Upper lobe of left lung (tissue), 6 donors: ENCODE measurements around the gene CHD5. TPM values are rescaled to one million over a fixed set of nuclear protein-coding genes. Genes with fewer than 3 reads are reported as not detected.
"Not testable (repeated sequence)": the region's sequence is repeated elsewhere in the genome, so short reads cannot be mapped to it uniquely, and the experiment has no call there.

Source experiments
- ATAC-seq, 2 donors: fragments of 200-7000 bp; cut with Tn5 transposase; one replicate each; pipeline ENCODE4 v1.9.1; 2022; ENCODE audit warnings: mild to moderate bottlenecking in 2 of 2, moderate library complexity in 2 of 2; ENCODE audit not compliant: low FRiP score in 2 of 2
- DNase-seq, 2 donors: peaks; one replicate each; pipeline ENCODE4 v3.0.0-alpha.2; 2019 to 2020
- H3K27ac ChIP-seq, 4 donors: fragments of 200-600 bp; sonication (generic); one replicate each; pipeline ENCODE4 v1.5.1; 2016 to 2019
- H3K27me3 ChIP-seq, 4 donors: fragments of 200-600 bp; sonication (generic); one replicate each; pipeline ENCODE4 v1.5.1; 2017 to 2019
- H3K36me3 ChIP-seq, 4 donors: fragments of 200-600 bp; sonication (generic); one replicate each; pipeline ENCODE4 v1.5.1; 2016 to 2019
- H3K4me1 ChIP-seq, 4 donors: fragments of 200-600 bp; sonication (generic); one replicate each; pipeline ENCODE4 v1.5.1; 2018 to 2019
- H3K4me3 ChIP-seq, 4 donors: fragments of 200-600 bp; sonication (generic); one replicate each; pipeline ENCODE4 v1.5.1; 2017 to 2019; ENCODE audit warnings: mild to moderate bottlenecking in 2 of 4, moderate library complexity in 1 of 4
- H3K9me3 ChIP-seq, 4 donors: fragments of 200-600 bp; sonication (generic); one replicate each; pipeline ENCODE4 v1.5.1; 2018 to 2019
- EP300 ChIP-seq, 4 donors: sonication (generic); formaldehyde crosslinking; IDR thresholded peaks; one replicate each; pipeline ENCODE4 v1.5.1; 2017; ENCODE audit warnings: antibody characterized with exemption in 4 of 4, control low read depth in 2 of 4
- POLR2A ChIP-seq, 4 donors: fragments of 450-650 bp; IDR thresholded peaks; one replicate each; pipeline ENCODE4 v1.5.1; 2016 to 2017; ENCODE audit warnings: antibody characterized with exemption in 4 of 4, mild to moderate bottlenecking in 2 of 4
- POLR2AphosphoS5 ChIP-seq, 2 donors: sonication (generic); formaldehyde crosslinking; IDR thresholded peaks; one replicate each; pipeline ENCODE4 v1.5.1; 2017; ENCODE audit warnings: antibody characterized with exemption in 2 of 2
- WGBS, 2 donors: methylation state at CpG; one replicate each; pipeline ENCODE4 v1.1.5; 2017 to 2018; 5-methylcytosine and 5-hydroxymethylcytosine counted together
- total RNA-seq, 6 donors: library from RNA; depleted of rRNA in 4 of 6; stranded (reverse); fragments of >200 nt in 4 of 6; gene quantifications; one replicate each; pipeline versions ENCODE4 v1.1.0 to v1.2.1, GENCODE V29; 2016 to 2021
- TF ChIP-seq, protein P1 (sequence below), 6 experiments: fragments of 450-650 bp in 4 of 6; fragments of 200-600 bp in 2 of 6; sonication (generic) in 2 of 6; IDR thresholded peaks; one replicate each; pipeline ENCODE4 v1.5.1; 2016 to 2019; ENCODE audit warnings: antibody characterized with exemption in 6 of 6
- donor health status: DM: no; HTN: no; CAD: no; lungs with moderate emphysema.
- donor health status: DM: no; HTN: yes; CAD: no; lungs with severe emphysema.

The CHD5 gene
- total RNA-seq, 6 donors from 2014 or later = 0.14 to 1.3 (median 0.25) TPM

DNA sequence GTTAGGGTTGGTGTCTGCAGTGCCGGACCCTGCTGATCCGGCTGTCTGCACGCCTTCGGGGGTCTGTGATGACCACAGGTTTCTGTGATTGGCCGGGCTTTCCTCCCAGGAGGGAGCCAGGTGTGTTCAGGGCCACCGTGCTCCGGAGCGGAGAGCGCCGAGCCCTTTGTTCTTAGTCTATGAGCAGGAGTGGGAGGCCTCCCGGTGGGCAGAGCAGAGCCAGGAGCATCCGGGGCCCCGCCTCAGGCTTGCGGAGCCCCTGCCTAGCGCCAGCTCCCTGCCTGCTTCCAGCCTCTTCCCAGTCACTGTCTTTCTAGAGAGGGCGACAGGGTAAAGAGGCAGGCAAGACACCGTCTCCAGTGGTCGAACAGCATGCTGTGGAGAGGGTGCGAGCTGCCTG is 102.6 kb downstream of the CHD5 start:
- Histone ChIP-seq H3K9me3 (no peaks in the 10 kb centered on the region), H3K27me3 (no peaks in the 10 kb centered on the region), H3K4me1 (no peaks in the 10 kb centered on the region), H3K27ac (no peak overlapping the region), H3K4me3 (no peak overlapping the region), H3K36me3 (peaks cover 0 to 15% (median 4%) of the 10 kb centered on the region in 4 donors)
- no peak for TF ChIP-seq POLR2AphosphoS5 (IDR thresholded peaks at IDR 0.05)
- TF ChIP-seq EP300 (IDR thresholded peaks at IDR 0.05) = no peak
- TF ChIP-seq, protein P1, sequence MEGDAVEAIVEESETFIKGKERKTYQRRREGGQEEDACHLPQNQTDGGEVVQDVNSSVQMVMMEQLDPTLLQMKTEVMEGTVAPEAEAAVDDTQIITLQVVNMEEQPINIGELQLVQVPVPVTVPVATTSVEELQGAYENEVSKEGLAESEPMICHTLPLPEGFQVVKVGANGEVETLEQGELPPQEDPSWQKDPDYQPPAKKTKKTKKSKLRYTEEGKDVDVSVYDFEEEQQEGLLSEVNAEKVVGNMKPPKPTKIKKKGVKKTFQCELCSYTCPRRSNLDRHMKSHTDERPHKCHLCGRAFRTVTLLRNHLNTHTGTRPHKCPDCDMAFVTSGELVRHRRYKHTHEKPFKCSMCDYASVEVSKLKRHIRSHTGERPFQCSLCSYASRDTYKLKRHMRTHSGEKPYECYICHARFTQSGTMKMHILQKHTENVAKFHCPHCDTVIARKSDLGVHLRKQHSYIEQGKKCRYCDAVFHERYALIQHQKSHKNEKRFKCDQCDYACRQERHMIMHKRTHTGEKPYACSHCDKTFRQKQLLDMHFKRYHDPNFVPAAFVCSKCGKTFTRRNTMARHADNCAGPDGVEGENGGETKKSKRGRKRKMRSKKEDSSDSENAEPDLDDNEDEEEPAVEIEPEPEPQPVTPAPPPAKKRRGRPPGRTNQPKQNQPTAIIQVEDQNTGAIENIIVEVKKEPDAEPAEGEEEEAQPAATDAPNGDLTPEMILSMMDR (IDR thresholded peaks at IDR 0.05) = no peak
- TF ChIP-seq POLR2A (IDR thresholded peaks at IDR 0.05) = no peak
- DNase-seq = no peak
- no peak for ATAC-seq
- WGBS, 2 donors = 66 to 74% methylated on average over 13 to 16 of the region's 19 CpGs

DNA sequence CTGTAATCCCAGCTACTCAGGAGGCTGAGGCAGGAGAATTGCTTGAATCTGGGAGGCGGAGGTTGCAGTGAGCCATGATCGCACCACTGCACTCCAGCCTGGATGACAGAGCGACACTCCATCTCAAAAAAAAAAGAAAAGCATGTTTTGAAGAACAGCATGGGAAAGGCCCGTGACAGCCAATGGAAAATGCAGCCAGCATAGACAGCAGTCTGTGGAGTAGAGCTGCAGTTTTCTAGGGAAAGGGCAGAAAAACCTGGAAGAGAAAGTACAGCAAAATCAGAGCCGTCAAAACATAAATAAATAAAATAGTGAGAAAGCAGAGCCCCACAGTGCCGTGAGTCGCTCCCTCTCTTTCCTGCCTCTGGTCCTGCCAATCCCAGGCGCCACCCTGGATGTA is 103.1 kb downstream of the CHD5 start:
- H3K4me1 ChIP-seq, H3K27me3 ChIP-seq, H3K9me3 ChIP-seq, ATAC-seq, DNase-seq, H3K4me3 ChIP-seq, H3K27ac ChIP-seq: not testable (repeated sequence)
- WGBS, 2 donors = 82 to 90% methylated on average over 8 of the region's 8 CpGs
- peaks cover 0 to 11% (median 2%) of the 10 kb centered on the region in 4 donors for H3K36me3 ChIP-seq

DNA sequence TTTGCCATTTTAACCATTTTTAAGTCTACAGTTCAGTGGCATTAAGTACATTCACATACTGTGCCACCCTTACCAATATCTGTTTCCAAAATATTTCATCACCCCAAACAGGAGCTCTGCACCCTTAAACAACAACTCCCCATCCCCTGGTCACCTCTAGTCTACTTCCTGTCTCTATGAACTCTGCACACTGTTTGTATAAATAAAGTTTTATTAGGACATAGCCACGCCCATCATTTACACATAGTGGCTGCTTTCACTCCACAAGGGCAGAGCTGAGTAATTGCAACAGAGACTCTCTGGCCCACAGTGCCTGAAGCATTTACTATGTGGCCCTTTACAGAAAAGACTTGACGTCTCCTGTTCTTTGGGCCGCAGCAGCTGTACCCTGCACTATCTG is 104.4 kb downstream of the CHD5 start:
- Histone ChIP-seq H3K4me1 (no peaks in the 10 kb centered on the region), H3K27ac (no peak overlapping the region), H3K27me3 (no peaks in the 10 kb centered on the region), H3K36me3 (peaks cover 0 to 8% (median 2%) of the 10 kb centered on the region in 4 donors), H3K9me3 (no peaks in the 10 kb centered on the region), H3K4me3 (no peak overlapping the region)
- DNase-seq (no peak), ATAC-seq (no peak)
- TF ChIP-seq, protein P1 (IDR thresholded peaks at IDR 0.05) = no peak
- TF ChIP-seq EP300 (IDR thresholded peaks at IDR 0.05) (no peak), POLR2AphosphoS5 (IDR thresholded peaks at IDR 0.05) (no peak)
- WGBS, 2 donors = 93 to 99% methylated on average over 3 of the region's 3 CpGs

DNA sequence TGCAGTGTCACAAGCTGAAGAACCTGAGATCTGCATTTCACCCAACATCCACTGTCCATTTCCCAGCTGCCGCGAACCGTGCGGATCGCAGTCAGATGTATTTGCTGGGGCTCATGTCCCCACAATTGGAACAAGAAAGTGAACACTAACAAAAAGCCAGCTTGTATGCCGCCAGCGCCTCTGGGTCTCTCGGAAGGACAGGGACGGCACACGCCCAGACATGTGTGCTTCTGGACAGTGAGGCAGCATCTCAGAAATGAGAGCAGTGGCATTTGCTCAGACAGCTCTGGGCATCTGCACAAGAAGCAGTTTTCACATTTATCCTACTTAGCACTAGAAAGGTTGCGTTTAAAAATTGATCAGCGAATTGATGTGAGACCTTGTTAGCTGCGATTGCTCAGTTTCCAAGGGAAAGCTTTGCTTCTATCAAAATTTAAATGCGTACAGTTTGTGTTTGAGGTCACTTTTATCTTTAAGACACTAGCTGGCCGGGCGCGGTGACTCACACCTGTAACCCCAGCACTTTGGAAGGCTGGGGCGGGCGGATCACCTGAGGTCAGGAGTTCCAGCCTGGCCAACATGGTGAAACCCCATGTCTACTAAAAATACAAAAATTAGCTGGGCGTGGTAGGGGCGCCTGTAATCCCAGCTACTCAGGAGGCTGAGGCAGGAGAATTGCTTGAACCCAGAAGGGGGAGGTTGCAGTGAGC is 105.8 kb downstream of the CHD5 start:
- no peaks in the 10 kb centered on the region for H3K9me3 ChIP-seq
- 96 to 97% methylated on average over 19 to 21 of the region's 21 CpGs for WGBS, 2 donors
- H3K27me3 ChIP-seq = no peaks in the 10 kb centered on the region
- no peak overlapping the region for H3K4me3 ChIP-seq
- no peaks in the 10 kb centered on the region for H3K4me1 ChIP-seq
- ATAC-seq (no peak), DNase-seq (no peak)
- no peak for TF ChIP-seq EP300 (IDR thresholded peaks at IDR 0.05)
- TF ChIP-seq, protein P1 (IDR thresholded peaks at IDR 0.05) = no peak
- no peak for TF ChIP-seq POLR2AphosphoS5 (IDR thresholded peaks at IDR 0.05)
- no peak for TF ChIP-seq POLR2A (IDR thresholded peaks at IDR 0.05)
- H3K27ac ChIP-seq = no peak overlapping the region
- peaks cover 0 to 8% (median 2%) of the 10 kb centered on the region in 4 donors for H3K36me3 ChIP-seq

DNA sequence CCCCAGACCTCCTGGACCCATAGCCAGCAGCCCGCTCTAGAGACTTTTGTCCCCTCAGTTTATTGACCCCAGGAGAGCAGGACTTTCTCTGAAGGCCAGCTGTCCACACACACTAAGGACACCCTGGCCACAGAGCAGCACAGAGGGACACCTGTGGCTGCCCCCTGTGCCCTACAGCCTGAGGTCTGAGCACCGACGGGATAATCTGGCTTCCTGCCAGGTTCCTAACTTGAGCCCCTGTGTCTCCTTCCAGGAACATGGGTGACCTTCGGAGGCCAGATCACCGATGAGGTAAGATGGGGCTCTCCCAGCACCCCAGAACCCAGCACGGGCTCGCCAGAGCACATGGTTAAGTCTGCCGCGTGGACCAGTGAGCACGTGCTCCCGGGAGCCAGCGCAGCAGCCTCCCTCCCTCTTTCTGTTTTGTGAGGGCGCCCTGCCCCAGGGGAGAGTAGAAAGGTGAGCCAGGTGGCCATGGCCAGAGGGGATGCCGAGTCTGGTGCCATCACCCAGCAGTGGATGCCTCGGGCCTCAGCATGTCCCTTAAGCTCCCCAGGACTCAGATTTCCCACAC is 106.6 kb downstream of the CHD5 start:
- no peak overlapping the region for H3K27ac ChIP-seq
- peaks cover 0 to 8% (median 2%) of the 10 kb centered on the region in 4 donors for H3K36me3 ChIP-seq
- no peak for DNase-seq
- no peaks in the 10 kb centered on the region for H3K9me3 ChIP-seq
- no peaks in the 10 kb centered on the region for H3K27me3 ChIP-seq
- H3K4me1 ChIP-seq = no peaks in the 10 kb centered on the region
- no peak for ATAC-seq
- WGBS, 2 donors = 83 to 92% methylated on average over 11 to 15 of the region's 15 CpGs
- no peak overlapping the region for H3K4me3 ChIP-seq
- TF ChIP-seq, protein P1 (IDR thresholded peaks at IDR 0.05) = no peak
- no peak for TF ChIP-seq POLR2AphosphoS5 (IDR thresholded peaks at IDR 0.05)
